Measurements from ENCODE around the gene PGAP1. TPM values are rescaled to one million over a fixed set of nuclear protein-coding genes. Genes with fewer than 3 reads are reported as not detected.
"Not testable (repeated sequence)": the region's sequence is repeated elsewhere in the genome, so short reads cannot be mapped to it uniquely, and the experiment has no call there.

PGAP1 gene
- total RNA-seq, 2 donors from 2014 or later, result 39.2 to 43.6 TPM

- H3K36me3 Mint-ChIP-seq (ENCODE audit: low read depth), result peaks cover 61% of the 10 kb centered on the region
- no peaks in the 10 kb centered on the region for H3K27me3 Mint-ChIP-seq (ENCODE audit: insufficient read depth)
- Histone ChIP-seq H3K36me3 (ENCODE audit: control insufficient read depth, insufficient read depth, low read length) (peaks cover 76% of the 10 kb centered on the region), H3K27ac (ENCODE audit: low read depth, low read length) (no peak overlapping the region), H3K9me3 (ENCODE audit: control insufficient read depth, low read length) (peaks cover 21% of the 10 kb centered on the region), H3K9ac (ENCODE audit: extremely low read depth, low read length, poor library complexity, severe bottlenecking) (no peak overlapping the region), H3K4me1 (ENCODE audit: control insufficient read depth, insufficient read depth, low read length) (peaks cover 3% of the 10 kb centered on the region), H3K4me3 (ENCODE audit: low read length) (no peak overlapping the region), H3K27me3 (ENCODE audit: control insufficient read depth, insufficient read depth, low read length, poor library complexity, severe bottlenecking) (no peaks in the 10 kb centered on the region)
- no peak for DNase-seq
- WGBS, 2 experiments (ENCODE audit: insufficient coverage in 1 of 2, insufficient read length in 1 of 2), result 96 to 100% methylated on average over 1 to 3 of the region's 3 CpGs
- no peak overlapping the region for H3K4me3 Mint-ChIP-seq
- TF ChIP-seq, protein P1, sequence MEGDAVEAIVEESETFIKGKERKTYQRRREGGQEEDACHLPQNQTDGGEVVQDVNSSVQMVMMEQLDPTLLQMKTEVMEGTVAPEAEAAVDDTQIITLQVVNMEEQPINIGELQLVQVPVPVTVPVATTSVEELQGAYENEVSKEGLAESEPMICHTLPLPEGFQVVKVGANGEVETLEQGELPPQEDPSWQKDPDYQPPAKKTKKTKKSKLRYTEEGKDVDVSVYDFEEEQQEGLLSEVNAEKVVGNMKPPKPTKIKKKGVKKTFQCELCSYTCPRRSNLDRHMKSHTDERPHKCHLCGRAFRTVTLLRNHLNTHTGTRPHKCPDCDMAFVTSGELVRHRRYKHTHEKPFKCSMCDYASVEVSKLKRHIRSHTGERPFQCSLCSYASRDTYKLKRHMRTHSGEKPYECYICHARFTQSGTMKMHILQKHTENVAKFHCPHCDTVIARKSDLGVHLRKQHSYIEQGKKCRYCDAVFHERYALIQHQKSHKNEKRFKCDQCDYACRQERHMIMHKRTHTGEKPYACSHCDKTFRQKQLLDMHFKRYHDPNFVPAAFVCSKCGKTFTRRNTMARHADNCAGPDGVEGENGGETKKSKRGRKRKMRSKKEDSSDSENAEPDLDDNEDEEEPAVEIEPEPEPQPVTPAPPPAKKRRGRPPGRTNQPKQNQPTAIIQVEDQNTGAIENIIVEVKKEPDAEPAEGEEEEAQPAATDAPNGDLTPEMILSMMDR (conservative IDR thresholded peaks at IDR 0.05), result no peak
- peak overlapping the region; percentile 4 for H3K27ac Mint-ChIP-seq
- peaks cover 6% of the 10 kb centered on the region for H3K9me3 Mint-ChIP-seq
- H3K4me1 Mint-ChIP-seq, result peaks cover 18% of the 10 kb centered on the region
These were observed 10.9 kb downstream of the PGAP1 start for GRCh38 chr2:196915507-196916189.

GRCh38 chr2:196914867-196915460, 11.5 kb downstream of the PGAP1 start:
- Histone ChIP-seq H3K4me1 (ENCODE audit: control insufficient read depth, insufficient read depth, low read length) (peaks cover 3% of the 10 kb centered on the region), H3K36me3 (ENCODE audit: control insufficient read depth, insufficient read depth, low read length) (peaks cover 76% of the 10 kb centered on the region)

DNA sequence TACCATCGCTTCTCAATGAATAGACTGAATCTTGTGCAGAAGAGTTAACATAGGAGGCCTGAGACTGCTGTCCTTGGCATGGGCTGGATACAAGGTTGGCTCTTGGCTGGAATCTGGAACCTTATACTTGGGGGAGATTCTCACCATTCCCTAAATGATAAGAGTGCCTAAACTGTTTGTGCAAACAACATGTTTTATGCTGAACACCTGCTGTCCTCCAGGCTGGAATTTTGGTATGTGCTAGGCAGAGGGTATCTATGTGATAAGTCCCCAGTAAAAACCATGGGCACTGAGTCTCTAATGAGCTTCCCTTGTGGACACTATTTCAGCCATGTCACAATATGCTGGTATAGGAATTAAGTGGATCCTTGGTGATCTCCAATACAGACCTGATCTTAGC, 12.8 kb downstream of the PGAP1 start:
- peaks cover 21% of the 10 kb centered on the region for H3K9me3 ChIP-seq (ENCODE audit: control insufficient read depth, low read length)
- TF ChIP-seq, protein P1 (conservative IDR thresholded peaks at IDR 0.05), result no peak
- H3K27me3 ChIP-seq (ENCODE audit: control insufficient read depth, insufficient read depth, low read length, poor library complexity, severe bottlenecking), result no peaks in the 10 kb centered on the region
- DNase-seq, result no peak
- Mint-ChIP-seq H3K9me3 (peaks cover 6% of the 10 kb centered on the region), H3K4me3 (no peak overlapping the region), H3K27ac (no peak overlapping the region), H3K36me3 (ENCODE audit: low read depth) (peaks cover 54% of the 10 kb centered on the region), H3K27me3 (ENCODE audit: insufficient read depth) (no peaks in the 10 kb centered on the region), H3K4me1 (peaks cover 6% of the 10 kb centered on the region)
- peaks cover 64% of the 10 kb centered on the region for H3K36me3 ChIP-seq (ENCODE audit: control insufficient read depth, insufficient read depth, low read length)
- no peaks in the 10 kb centered on the region for H3K4me1 ChIP-seq (ENCODE audit: control insufficient read depth, insufficient read depth, low read length)
- no peak overlapping the region for H3K9ac ChIP-seq (ENCODE audit: extremely low read depth, low read length, poor library complexity, severe bottlenecking)
- H3K4me3 ChIP-seq (ENCODE audit: low read length), result no peak overlapping the region
- 90 to 100% methylated on average over 1 of the region's 1 CpG for WGBS, 2 experiments (ENCODE audit: insufficient coverage in 1 of 2, insufficient read length in 1 of 2)
- no peak overlapping the region for H3K27ac ChIP-seq (ENCODE audit: low read depth, low read length)

More at GRCh38 chr2:196914867-196915460, 11.5 kb downstream of the PGAP1 start:
- H3K9me3 ChIP-seq (ENCODE audit: control insufficient read depth, low read length), result peaks cover 21% of the 10 kb centered on the region
- H3K9ac ChIP-seq (ENCODE audit: extremely low read depth, low read length, poor library complexity, severe bottlenecking), result no peak overlapping the region
- H3K36me3 Mint-ChIP-seq (ENCODE audit: low read depth), result peaks cover 61% of the 10 kb centered on the region
- H3K9me3 Mint-ChIP-seq, result peaks cover 6% of the 10 kb centered on the region
- peaks cover 16% of the 10 kb centered on the region for H3K4me1 Mint-ChIP-seq
- no peaks in the 10 kb centered on the region for H3K27me3 ChIP-seq (ENCODE audit: control insufficient read depth, insufficient read depth, low read length, poor library complexity, severe bottlenecking)
- DNase-seq, result no peak
- no peak overlapping the region for H3K4me3 Mint-ChIP-seq
- no peak overlapping the region for H3K27ac ChIP-seq (ENCODE audit: low read depth, low read length)
- 95 to 100% methylated on average over 2 to 4 of the region's 4 CpGs for WGBS, 2 experiments (ENCODE audit: insufficient coverage in 1 of 2, insufficient read length in 1 of 2)
- H3K27me3 Mint-ChIP-seq (ENCODE audit: insufficient read depth), result no peaks in the 10 kb centered on the region
- no peak overlapping the region for H3K27ac Mint-ChIP-seq
- TF ChIP-seq, protein P1 (conservative IDR thresholded peaks at IDR 0.05), result no peak
- no peak overlapping the region for H3K4me3 ChIP-seq (ENCODE audit: low read length)

DNA sequence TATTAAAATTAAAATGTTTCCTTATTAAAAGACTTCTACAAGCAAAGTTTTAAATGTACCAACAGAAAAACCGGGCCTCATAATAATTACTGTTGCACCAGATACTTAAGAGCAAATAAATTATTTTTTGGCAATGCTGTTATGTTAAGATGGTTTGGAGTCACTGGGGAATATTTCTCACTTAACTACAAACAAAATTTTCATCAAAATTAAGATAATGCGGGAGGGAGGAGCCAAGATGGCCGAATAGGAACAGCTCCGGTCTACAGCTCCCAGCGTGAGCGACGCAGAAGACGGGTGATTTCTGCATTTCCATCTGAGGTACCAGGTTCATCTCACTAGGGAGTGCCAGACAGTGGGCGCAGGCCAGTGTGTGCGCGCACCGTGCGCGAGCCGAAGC, 21.1 kb downstream of the PGAP1 start:
- H3K36me3 Mint-ChIP-seq (ENCODE audit: low read depth), result peaks cover 33% of the 10 kb centered on the region
- H3K4me1 Mint-ChIP-seq; H3K27me3 ChIP-seq (ENCODE audit: control insufficient read depth, insufficient read depth, low read length, poor library complexity, severe bottlenecking); H3K9me3 Mint-ChIP-seq; H3K27me3 Mint-ChIP-seq (ENCODE audit: insufficient read depth); H3K27ac ChIP-seq (ENCODE audit: low read depth, low read length); H3K4me1 ChIP-seq (ENCODE audit: control insufficient read depth, insufficient read depth, low read length); DNase-seq: not testable (repeated sequence)
- H3K36me3 ChIP-seq (ENCODE audit: control insufficient read depth, insufficient read depth, low read length), result peaks cover 33% of the 10 kb centered on the region
- 63% methylated on average over 3 of the region's 15 CpGs; no CpG with 5 or more reads in 1 of the 2 experiments for WGBS, 2 experiments (ENCODE audit: insufficient coverage in 1 of 2, insufficient read length in 1 of 2)
- H3K4me3 Mint-ChIP-seq, result peak overlapping the region; percentile 54
- H3K27ac Mint-ChIP-seq, result peak overlapping the region; percentile 85
- peak overlapping the region; percentile 3 for H3K9ac ChIP-seq (ENCODE audit: extremely low read depth, low read length, poor library complexity, severe bottlenecking)
- H3K9me3 ChIP-seq (ENCODE audit: control insufficient read depth, low read length), result peaks cover 16% of the 10 kb centered on the region
- peak overlapping the region; percentile 60 for H3K4me3 ChIP-seq (ENCODE audit: low read length)
